Hippocampal formation (tissue), 2 donors: Measurements from ENCODE around the gene RFPL4A.
"Not testable (repeated sequence)": the region's sequence is repeated elsewhere in the genome, so short reads cannot be mapped to it uniquely, and the experiment has no call there.

Experiments used
- DNase-seq, 2 donors: peaks; one replicate each; lab custom pipeline; 2025; lab: John Stamatoyannopoulos, UW

The RFPL4A gene

DNA sequence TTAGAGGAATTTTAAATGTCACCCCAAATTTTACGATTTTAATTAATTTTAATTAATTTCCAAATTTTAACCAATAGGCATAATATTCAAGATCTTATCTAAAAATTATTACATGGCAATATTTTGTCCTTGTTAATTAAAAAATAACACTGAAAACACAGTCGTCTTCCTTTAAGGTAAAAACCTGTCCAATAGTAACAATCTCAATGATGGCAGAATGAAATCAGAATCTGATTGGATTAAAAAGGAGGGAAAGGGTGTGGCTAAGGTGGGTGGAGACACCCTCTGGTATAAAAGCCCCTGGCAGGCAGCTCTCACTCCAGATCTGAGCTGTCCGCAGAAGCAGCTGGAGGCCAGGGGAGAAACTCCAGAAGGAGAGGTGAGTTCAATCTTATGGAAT is at the start of gene RFPL4A:
Gene RFPL4A (plus strand): TSS at position 301 of the 400 bp plus-strand sequence. CDS start 2,704 bp downstream, outside the sequence.
- DNase-seq: not testable (repeated sequence)

DNA sequence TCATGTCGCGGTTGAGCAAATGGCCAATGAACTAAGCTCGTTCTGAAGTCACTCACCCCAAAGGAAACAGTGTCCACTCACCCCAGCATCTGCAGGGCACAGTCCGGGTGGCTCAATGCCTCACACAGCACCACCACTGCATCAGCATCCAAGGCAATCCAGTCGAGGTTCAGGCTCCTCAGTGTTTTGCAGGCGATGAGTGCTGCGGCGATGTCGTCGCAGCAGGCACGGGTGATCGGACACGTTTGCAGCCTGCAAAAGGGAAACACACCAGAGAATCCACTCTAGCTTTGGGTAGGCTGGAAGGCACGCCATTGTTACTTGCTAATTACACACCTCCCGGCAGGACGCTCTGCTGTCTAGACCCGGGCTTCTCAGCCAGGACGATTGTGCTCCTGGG is 47.2 kb upstream of the RFPL4A start:
- no peak for DNase-seq

DNA sequence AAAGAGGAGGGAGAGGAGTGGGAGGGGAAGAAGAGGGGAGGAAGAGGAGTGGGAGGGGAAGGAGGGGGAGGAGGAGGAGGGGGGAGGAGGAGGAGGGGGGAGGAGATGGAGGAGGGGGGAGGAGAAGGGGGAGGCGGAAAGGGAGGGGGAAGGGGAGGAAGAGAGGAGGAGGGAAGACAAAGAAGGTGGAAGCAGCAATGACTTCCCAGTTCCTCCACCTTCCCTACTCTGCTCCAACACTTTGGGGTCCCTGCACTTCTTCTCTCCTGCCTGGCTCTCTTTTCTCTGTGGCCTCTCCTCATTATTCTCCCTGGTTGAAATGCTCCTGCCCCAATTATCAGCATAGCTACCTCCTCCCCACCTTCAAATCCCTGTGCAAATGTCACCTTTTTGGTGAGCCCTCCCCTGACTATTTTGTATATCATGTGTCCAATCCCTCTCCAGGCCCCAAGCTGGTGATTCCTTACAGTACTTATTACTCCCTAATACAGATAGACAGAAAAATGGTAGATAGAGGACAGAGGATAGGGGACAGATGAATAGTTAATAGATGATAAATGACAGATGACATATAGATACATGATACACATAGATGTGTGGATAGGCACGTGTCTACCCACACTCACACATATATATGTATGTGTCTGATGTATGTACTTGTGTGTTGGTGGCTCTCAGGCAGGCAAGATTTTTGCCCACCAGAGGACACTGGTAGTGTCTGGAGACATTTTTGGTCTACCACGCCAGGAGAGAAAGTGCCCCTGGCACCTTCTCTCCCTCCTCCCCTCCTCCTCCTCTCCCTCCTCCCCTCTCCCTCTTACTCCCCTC is 45.9 kb upstream of the RFPL4A start:
- no peak for DNase-seq

DNA sequence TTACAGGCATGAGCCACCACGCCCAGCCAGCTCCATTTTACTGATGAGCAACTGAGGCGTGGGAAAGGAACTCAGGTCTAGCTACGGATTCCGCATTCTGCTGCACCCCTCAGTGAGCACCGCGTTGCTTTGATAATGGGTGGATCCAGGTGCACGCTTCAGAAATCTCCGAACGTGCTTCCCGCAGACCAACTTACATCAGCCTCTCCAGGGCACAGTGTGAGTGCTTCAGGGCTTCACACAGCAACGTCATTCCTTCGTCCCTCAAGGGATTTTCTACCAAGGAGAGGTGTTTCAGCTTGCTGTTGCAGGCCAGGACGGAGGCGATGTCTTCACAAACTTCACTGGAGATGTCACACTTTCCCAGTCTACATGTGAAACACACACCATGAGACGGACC is 42.4 kb upstream of the RFPL4A start:
- DNase-seq: no peak

DNA sequence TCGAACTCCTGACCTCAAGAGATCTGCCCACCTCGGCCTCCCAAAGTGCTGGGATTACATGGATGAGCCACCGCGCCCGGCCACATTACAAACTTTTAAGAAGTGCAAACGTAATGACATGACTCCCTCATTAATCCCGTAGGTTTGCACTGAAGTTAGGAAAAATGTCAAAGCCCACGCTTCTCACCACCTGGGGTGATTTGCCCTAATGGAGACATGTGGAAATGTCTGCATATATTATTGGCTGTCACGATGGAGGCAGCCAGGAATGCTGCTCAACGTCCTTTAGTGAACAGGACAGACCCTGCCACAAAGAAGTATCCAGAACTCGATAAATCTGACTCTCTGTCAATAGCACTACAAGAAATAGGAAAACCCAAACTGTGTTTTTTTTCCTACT is 41.6 kb upstream of the RFPL4A start:
- DNase-seq: no peak

DNA sequence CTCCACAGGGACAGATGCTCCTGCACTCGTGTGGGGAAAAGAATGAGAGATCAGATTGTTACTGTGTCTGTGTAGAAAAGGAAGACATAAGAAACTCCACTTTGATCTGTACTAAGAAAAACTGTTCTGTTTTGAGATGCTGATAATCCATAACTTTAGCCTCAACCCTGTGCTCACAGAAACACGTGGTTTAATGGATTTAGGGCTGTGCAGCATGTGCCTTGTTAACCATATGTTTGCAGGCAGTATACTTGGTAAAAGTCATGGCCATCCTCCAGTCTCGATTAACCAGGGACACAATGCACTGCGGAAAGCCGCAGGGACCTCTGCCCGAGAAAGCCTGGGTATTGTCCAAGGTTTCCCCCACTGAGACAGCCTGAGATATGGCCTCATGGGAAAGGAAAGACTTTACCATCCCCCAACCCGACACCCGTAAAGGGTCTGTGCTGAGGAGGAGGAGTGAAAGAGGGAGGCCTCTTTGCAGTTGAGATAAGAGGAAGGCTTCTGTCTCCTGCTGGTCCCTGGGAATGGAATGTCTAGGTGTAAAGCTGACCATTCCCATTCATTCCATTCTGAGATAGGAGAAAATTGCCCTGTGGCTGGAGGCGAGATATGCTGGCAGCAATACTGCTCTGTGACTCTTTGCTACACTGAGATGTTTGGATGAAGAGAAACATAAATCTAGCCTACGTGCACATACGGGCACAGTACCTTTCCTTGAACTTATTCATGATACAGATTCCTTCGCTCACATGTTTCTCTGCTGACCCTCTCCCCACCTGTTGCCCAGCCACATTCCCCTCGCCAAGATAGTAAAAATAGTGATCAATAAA is 40.8 kb upstream of the RFPL4A start:
- DNase-seq: not testable (repeated sequence)

DNA sequence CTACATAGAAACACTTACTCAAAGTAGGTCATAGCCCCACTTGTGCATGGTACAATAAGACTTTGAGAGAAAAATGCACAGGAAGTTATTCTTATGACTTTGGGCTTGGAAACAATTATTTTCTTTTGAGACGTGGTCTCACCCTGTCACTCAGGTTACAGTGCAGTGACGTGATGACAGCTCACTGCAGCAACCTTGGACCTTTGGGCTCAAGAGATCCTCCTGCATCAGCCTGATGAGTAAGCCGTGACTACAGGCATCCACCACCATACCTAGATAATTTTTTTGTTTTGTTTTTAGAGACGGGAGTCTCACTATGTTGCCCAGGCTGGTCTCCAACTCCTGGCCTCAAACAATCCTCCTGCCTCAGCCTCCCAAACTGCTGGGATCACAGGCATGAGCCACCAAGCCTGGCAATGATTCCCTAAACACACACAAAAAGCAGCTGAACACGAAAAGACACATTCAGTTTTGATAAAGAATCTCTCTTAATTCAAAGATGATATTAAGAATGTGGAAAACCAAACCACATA is 38.6 kb upstream of the RFPL4A start:
- no peak for DNase-seq

DNA sequence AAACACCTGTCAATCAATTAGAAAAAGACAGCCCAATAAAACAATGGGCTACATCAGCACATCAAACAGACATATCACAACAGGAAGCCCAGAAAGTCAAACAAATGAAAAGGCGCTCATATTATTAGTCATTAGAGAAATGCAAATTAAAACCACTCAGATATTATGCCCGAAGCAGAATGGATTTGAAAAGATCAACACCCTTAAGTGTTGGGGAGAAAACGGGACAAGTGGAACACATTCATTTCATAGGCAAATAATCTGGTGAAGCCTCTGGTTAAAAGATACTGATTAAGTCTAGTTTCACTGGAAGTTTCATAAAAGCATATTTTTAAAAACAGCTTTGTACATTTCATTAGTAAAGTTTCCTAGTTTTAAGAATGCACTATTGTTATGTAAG is 38.1 kb upstream of the RFPL4A start:
- DNase-seq: no peak

DNA sequence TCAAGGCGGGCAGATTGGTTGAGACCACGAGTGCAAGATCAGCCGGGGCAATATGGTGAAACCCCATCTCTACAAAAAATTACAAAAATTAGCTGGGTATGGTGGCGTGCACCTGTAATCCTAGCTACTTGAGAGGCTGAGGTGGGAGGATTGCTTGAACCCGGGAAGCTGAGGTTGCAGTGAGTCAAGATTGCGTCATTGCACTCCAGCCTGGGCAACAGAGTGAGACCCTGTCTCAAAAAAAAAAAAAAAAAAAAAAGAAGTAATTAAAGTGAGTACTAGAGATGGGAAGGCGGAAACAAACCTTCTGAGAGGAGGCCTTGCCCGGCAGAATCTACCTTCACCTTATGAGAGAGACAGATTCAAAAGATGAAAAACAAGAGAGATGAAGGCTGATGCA is 35.4 kb upstream of the RFPL4A start:
- no peak for DNase-seq

DNA sequence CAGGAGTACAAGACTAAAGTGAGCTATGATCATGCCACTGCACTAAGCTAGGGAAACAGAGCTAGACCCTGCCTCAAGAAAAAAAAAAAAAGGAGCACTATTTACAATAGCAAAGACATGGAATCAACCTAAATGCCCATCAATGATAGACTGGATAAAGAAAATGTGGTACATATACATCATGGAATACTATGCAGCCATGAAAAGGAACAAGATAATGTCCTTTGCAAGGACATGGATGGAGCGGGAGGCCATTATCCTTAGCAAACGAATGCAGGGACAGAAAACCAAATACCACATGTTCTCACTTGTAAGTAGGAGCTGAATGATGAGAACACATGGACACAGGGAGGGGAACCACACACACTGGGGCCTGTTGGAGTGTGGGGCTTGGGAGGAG is 28.5 kb upstream of the RFPL4A start:
- DNase-seq: not testable (repeated sequence)

DNA sequence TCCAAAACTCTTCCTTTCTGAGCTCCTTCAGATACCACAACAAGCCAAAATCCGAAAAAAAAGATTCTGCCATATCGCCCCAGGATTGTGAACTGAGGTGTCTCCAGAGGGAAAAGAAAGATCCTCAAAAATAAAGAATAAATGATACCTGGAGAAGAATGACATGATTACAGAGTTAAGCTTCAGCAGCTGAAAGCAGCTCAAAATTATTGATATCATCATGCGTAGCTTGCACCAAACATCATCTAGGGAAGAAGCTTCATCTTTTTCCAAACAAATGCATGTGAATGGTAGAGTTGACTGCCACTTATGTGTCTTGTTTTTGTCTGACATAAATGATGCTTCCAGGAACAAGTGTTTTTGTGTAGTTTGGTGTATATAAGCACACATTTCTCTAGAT is 20.6 kb upstream of the RFPL4A start, which contains the start of gene NLRP9:
Gene NLRP9 (minus strand): TSS at position 101 of the 400 bp plus-strand sequence. CDS start 28 bp downstream, at position 73.
- DNase-seq: no peak

DNA sequence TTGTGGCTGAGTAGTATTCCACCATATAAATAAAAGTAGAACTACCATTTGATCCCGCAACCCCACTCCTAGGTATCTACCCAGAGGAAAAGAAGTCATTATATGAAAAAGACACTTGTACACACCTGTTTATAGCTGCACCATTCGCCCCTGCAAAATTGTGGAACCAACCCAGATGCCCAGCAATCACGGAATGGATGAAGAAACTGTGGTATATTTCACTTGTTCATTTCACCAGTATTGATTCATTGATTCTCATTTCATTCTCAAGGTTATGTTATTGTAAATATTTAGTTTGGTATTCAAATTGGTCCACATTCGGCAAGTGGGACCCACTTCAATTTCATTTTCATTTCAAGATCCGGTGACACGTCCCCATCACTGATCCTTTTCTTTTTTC is 8.2 kb upstream of the RFPL4A start:
- no peak for DNase-seq

DNA sequence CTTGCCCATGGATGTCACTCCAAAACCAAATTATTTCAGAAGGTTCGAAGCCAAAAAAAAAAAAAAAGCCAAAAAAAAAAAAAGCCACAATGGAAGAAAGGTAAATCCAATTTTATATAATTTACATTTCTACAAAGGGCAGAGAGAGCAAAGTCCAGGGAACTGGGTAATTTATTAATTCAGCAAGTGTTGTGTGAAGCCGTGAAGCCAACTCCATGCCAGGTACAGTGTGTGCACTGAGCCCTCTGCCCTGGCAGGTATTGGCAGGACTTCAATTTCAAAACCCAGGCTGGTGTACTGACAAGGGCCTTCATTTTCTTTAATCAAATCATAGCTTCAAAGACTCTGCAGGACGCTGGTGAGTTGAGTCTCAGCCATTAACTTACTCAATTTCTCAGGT is 5.5 kb upstream of the RFPL4A start:
- DNase-seq: no peak

DNA sequence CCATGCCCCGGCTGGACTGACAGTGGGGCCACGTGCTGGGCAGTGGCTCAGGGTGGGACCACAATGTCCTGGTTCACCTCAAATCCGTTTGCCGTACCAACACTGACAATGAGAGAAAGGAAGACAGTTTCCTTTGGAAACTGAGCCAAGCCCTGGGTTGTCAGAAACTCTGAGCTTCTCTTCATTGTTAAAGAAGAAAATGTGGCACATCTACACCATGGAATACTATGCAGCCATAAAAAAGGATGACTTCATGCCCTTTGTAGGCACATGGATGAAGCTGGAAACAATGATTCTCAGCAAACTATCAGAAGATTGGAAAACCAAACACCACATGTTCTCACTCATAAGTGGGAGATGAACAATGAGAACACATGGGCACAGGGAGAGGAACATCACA is 2.1 kb upstream of the RFPL4A start:
- not testable (repeated sequence) for DNase-seq

DNA sequence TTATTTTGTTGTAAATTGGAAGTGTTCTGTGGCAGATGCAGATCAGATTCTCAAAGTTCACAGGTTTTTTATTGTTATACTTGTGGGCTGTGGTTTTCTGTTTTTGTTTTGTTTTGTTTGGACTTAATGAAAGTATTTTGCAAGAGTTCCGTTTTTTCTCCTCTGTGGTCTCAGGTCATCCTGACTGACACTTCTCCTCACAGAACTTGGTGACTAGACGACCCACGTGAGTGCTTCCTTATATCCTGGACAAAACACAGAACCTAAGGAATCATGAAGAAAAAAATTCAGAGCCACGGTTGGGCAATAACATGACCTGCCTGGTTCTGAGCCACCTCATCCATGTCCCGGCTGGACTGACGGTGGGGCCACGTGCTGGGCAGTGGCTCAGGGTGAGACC is 7.6 kb downstream of the RFPL4A start:
- DNase-seq: peak in 1 of 2 donors; percentile 11

DNA sequence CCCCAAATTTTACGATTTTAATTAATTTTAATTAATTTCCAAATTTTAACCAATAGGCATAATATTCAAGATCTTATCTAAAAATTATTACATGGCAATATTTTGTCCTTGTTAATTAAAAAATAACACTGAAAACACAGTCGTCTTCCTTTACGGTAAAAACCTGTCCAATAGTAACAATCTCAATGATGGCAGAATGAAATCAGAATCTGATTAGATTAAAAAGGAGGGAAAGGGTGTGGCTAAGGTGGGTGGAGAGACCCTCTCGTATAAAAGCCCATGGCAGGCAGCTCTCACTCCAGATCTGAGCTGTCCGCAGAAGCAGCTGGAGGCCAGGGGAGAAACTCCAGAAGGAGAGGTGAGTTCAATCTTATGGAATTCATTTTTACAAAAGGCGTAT is 9.9 kb downstream of the RFPL4A start, which contains the start of gene RFPL4AL1:
Gene RFPL4AL1 (plus strand): TSS at position 301 of the 400 bp plus-strand sequence. CDS start 2,687 bp downstream, outside the sequence.
- not testable (repeated sequence) for DNase-seq

DNA sequence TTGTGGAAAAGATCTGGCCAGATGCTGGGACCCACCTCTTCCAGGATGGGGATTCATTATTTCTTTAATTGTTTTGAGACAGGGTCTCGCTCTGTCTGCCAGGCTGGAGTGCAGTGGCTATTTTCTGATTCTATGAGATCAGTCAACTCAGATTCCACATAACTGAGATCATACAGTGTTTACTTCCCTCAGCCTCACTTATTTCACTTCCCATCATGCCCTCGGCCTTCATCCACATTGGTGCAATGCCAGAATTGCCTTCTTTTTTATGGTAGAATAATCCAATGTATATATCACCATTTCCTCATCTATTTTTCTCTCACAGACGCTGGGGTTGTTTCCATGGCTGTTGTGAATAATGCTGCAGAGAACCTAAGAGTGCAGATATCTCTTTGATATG is 10.7 kb downstream of the RFPL4A start:
- DNase-seq: not testable (repeated sequence)

DNA sequence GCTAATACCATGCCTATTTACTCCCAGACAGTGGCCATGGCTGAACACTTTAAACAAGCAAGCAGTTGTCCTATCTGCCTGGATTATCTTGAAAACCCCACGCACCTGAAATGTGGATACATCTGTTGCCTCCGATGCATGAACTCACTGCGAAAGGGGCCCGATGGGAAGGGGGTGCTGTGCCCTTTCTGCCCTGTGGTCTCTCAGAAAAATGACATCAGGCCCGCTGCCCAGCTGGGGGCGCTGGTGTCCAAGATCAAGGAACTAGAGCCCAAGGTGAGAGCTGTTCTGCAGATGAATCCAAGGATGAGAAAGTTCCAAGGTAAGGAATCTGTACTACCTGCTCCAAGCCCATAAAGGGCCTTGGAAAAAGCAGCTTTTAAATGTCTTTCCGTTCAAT is 18.6 kb downstream of the RFPL4A start:
- no peak for DNase-seq

DNA sequence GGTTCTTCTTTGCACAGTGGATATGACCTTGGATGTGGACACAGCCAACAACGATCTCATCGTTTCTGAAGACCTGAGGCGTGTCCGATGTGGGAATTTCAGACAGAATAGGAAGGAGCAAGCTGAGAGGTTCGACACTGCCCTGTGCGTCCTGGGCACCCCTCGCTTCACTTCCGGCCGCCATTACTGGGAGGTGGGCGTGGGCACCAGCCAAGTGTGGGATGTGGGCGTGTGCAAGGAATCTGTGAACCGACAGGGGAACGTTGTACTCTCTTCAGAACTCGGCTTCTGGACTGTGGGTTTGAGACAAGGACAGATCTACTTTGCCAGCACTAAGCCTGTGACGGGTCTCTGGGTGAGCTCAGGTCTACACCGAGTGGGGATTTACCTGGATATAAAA is 19.4 kb downstream of the RFPL4A start:
- no peak for DNase-seq

DNA sequence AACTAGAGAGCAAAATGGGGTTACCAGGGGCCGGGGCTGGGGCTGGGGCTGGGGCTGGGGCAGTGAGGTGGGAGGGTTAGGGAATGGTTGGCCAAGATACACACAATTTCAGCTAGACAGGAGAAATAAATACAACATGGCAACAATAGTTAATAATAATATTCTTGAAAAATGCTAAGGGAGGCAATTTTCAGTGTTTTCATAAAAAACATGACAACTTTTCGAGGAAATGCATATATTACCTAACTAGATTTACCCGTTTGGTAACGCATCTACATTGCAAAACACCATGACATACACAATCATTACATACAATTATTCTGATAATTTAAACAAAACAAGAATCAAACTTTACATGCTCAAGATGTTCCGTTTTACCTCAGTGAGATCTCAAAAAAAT is 22.2 kb downstream of the RFPL4A start:
- DNase-seq: no peak

DNA sequence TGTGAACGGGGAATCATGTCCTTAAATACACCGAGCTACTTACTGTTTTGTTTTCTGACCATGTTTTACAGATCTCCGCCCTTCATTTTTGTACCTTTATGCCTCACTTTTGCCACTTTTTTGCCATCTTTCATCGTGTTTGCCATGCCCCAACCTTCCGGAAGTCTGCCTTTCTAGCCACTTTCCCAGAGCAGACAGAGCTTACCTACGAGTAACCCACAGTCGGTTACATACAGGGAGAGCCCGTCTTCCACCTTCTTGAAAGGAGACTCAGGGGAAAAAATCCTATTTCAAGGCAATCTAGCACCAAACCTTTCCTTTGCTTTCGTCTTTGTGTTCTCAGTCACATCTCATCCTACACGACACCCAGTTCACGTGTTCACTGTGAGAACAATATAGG is 36.1 kb downstream of the RFPL4A start:
- no peak for DNase-seq

DNA sequence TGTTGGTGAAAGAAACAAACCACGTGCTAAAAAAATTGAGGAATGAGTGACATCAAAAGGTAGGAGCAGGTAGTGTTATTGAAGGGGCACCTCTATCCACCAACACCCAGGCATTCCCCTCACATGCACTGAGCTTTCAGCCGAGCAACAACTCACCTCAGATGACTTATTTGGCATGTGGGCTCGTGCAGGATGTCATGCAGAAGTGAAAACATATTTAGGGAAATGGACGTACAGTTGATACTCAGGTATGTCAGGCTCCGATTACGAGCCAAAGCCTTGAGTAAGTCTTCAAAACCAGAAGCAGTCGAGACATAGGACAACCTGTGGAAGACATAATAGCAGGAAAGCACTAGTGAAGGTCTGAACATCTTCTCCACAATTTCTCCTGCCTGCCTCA is 42.5 kb downstream of the RFPL4A start:
- no peak for DNase-seq

DNA sequence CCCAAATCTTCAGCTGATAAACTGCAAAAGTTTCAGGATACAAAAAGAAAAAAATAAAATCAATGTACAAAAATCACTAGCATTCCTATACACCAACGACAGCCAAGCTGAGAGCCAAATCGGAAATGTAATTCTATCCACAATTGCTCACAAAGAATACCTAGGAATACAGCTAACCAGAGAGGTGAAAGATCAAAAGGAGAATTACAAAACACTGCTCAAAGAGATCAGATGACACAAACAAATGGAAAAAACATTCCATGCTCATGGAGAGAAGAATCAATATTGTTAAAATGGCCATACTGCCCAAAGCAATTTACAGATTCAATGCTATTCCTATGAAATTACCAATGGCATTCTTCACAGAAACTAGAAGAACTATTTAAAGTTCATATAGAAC is 43.4 kb downstream of the RFPL4A start:
- DNase-seq: no peak
